HepG2 (cell line): ENCODE results near the gene PDS5B. TPM values are rescaled to one million over a fixed set of nuclear protein-coding genes. Genes with fewer than 3 reads are reported as not detected.

Experiments
- ASH2L ChIP-seq: fragments of 300-600, 200-600 bp; sonication (generic); IDR thresholded peaks from 2 replicates; pipeline ENCODE4 v1.7.0; 2017; ENCODE audit warnings: low read depth, mild to moderate bottlenecking, moderate library complexity, mixed read lengths, low read length; ENCODE audit not compliant: insufficient read length
- GATAD2A ChIP-seq: IDR thresholded peaks from 2 replicates; pipeline ENCODE4 v1.6.1; 2016
- HNRNPLL ChIP-seq: fragments of 200-400 bp; formaldehyde crosslinking; IDR thresholded peaks from 2 replicates; pipeline ENCODE4 v1.6.1; 2017; ENCODE audit warnings: mild to moderate bottlenecking, low read depth, low read length; ENCODE audit not compliant: poor library complexity, severe bottlenecking
- NONO ChIP-seq, 2 experiments: fragments of 450-650 bp in 1 of 2; sonication (generic) in 1 of 2; formaldehyde crosslinking in 1 of 2; IDR thresholded peaks in 1 of 2; conservative IDR thresholded peaks in 1 of 2; 2 replicates each; pipeline versions ENCODE4 v1.6.1 to v1.8.0; 2017 to 2022; ENCODE audit warnings: mild to moderate bottlenecking in 1 of 2, missing genetic modification reagents in 1 of 2, moderate library complexity in 1 of 2
- PLRG1 ChIP-seq: fragments of 450-650 bp; conservative IDR thresholded peaks from 2 replicates; pipeline ENCODE4 v1.6.1; 2016
- RARA ChIP-seq: IDR thresholded peaks from 2 replicates; pipeline ENCODE4 v1.6.1; 2016; ENCODE audit warnings: missing genetic modification reagents, missing compliant biosample characterization
- SOX13 ChIP-seq, 3 experiments: fragments of 450-650 bp in 1 of 3; sonication (generic) in 1 of 3; formaldehyde crosslinking in 1 of 3; IDR thresholded peaks in 2 of 3; conservative IDR thresholded peaks in 1 of 3; 2 replicates each; pipeline versions ENCODE4 v1.5.0 to v1.6.1; 2016 to 2020; ENCODE audit warnings: antibody characterized with exemption in 1 of 3, mild to moderate bottlenecking in 1 of 3, missing compliant biosample characterization in 1 of 3, missing genetic modification reagents in 1 of 3, moderate library complexity in 1 of 3
- SP5 ChIP-seq: IDR thresholded peaks from 2 replicates; pipeline ENCODE4 v1.6.1; 2016; ENCODE audit warnings: low read depth, borderline replicate concordance
- TBP ChIP-seq: sonication (generic); formaldehyde crosslinking; IDR thresholded peaks from 2 replicates; pipeline ENCODE4 v1.5.0; 2020; ENCODE audit warnings: missing genetic modification reagents
- U2AF1 ChIP-seq: fragments of 200-400 bp; formaldehyde crosslinking; optimal IDR thresholded peaks from 2 replicates; pipeline ENCODE3; 2017; ENCODE audit warnings: mild to moderate bottlenecking, low read depth, low read length
- ZBTB1 ChIP-seq: sonication (generic); formaldehyde crosslinking; IDR thresholded peaks from 2 replicates; pipeline ENCODE4 v1.4.0; 2020; ENCODE audit warnings: missing genetic modification reagents, borderline replicate concordance
- ZMYM4 ChIP-seq: sonication (generic); formaldehyde crosslinking; IDR thresholded peaks from 2 replicates; pipeline ENCODE4 v1.8.1; 2023; ENCODE audit warnings: mild to moderate bottlenecking, missing genetic modification reagents
- ZNF260 ChIP-seq: sonication (generic); formaldehyde crosslinking; IDR thresholded peaks from 2 replicates; pipeline ENCODE4 v1.4.0; 2020; ENCODE audit warnings: missing genetic modification reagents, low read depth, mild to moderate bottlenecking, borderline replicate concordance
- ZNF30 ChIP-seq: sonication (generic); formaldehyde crosslinking; IDR thresholded peaks from 2 replicates; pipeline ENCODE4 v1.5.0; 2020; ENCODE audit warnings: mild to moderate bottlenecking, missing genetic modification reagents
- ZNF460 ChIP-seq: sonication (generic); formaldehyde crosslinking; IDR thresholded peaks from 2 replicates; pipeline ENCODE4 v1.5.1; 2020; ENCODE audit warnings: missing genetic modification reagents, mild to moderate bottlenecking, borderline replicate concordance
- ZNF501 ChIP-seq: sonication (generic); formaldehyde crosslinking; IDR thresholded peaks from 2 replicates; pipeline ENCODE4 v1.5.1; 2020; ENCODE audit warnings: mild to moderate bottlenecking, moderate library complexity, missing genetic modification reagents
- ZNF546 ChIP-seq: sonication (generic); formaldehyde crosslinking; conservative IDR thresholded peaks from 2 replicates; pipeline ENCODE4 v1.8.1; 2023; ENCODE audit warnings: mild to moderate bottlenecking, missing genetic modification reagents
- ZNF629 ChIP-seq: sonication (generic); formaldehyde crosslinking; conservative IDR thresholded peaks from 2 replicates; pipeline ENCODE4 v1.5.0; 2020; ENCODE audit warnings: missing genetic modification reagents
- ZNF652 ChIP-seq: IDR thresholded peaks from 2 replicates; pipeline ENCODE4 v1.6.1; 2016; ENCODE audit warnings: low read depth, borderline replicate concordance
- polyA plus RNA-seq, 8 experiments: library from polyadenylated mRNA; depleted of rRNA in 3 of 8; stranded (reverse) in 7 of 8; unstranded in 1 of 8; fragments of >200 nt; fragmentation: Illumina TruSeq in 4 of 8; extraction: Trizol in 4 of 8; gene quantifications; 2 replicates each; pipeline versions ENCODE4 v1.2.1 to v1.2.3, GENCODE V29; 2011 to 2016; ENCODE audit warnings: low read depth in 4 of 8, missing spikeins in 1 of 8, mixed read lengths in 1 of 8; ENCODE audit not compliant: insufficient read depth in 1 of 8
- total RNA-seq, 5 experiments: library from RNA; depleted of rRNA; stranded (reverse); fragments of >200 nt; fragmentation: Illumina TruSeq; extraction: Trizol; gene quantifications; 2 replicates each; pipeline ENCODE4 v1.2.3, GENCODE V29; 2016; ENCODE audit warnings: low read depth in 1 of 5
- TF ChIP-seq, protein P1 (sequence below): conservative IDR thresholded peaks from 2 replicates; pipeline ENCODE4 v1.6.1; 2018; ENCODE audit warnings: missing genetic modification reagents
- TF ChIP-seq, protein P2 (sequence below): sonication (generic); formaldehyde crosslinking; IDR thresholded peaks from 2 replicates; pipeline ENCODE4 v1.4.0; 2020; ENCODE audit warnings: mild to moderate bottlenecking, missing genetic modification reagents
- TF ChIP-seq, protein P3 (sequence below): sonication (generic); formaldehyde crosslinking; IDR thresholded peaks from 2 replicates; pipeline ENCODE4 v1.4.0; 2020; ENCODE audit warnings: missing genetic modification reagents
- TF ChIP-seq, protein P4 (sequence below): sonication (generic); formaldehyde crosslinking; IDR thresholded peaks from 2 replicates; pipeline ENCODE4 v1.4.0; 2020; ENCODE audit warnings: missing genetic modification reagents
- TF ChIP-seq, protein P5 (sequence below): sonication (generic); formaldehyde crosslinking; IDR thresholded peaks from 2 replicates; pipeline ENCODE4 v1.9.0; 2021; ENCODE audit warnings: missing genetic modification reagents, mild to moderate bottlenecking, borderline replicate concordance

Gene PDS5B
- total and polyA plus RNA-seq, 2 of the 13 experiments (the other 11 are each of a cell fraction or from before 2014, with no cell fraction given): 5.8 to 24.6 TPM

DNA sequence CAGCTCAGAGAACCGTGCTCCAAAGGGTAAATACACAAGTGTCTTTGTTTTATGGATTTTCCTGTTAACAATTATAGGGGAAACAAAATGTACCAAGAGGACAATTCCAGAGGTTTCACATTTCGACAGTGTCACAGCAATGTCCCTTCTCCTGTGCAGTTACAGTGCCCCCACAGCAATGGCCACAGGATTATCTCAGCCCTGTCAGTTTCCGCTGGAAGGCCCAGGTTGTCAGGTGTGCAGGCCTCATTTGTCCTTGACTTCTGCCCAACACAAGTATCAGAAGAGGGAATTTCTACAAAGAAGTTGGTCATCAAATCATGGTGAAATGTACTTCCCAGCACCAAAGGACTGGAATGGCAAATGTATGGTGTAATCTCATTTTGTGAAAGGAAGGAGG is 36.5 kb upstream of the PDS5B start (continued):
- TF ChIP-seq NONO (IDR thresholded peaks at IDR 0.05) (no peak), NONO (CRISPR knock-in tag; conservative IDR thresholded peaks at IDR 0.05) (0 out of 2 replicates have a peak, but pooled peaks have one; percentile 23), ZNF30 (CRISPR knock-in tag) (no peak), ZNF546 (CRISPR knock-in tag) (no peak), ZNF260 (CRISPR knock-in tag) (no peak), ZMYM4 (CRISPR knock-in tag) (peak; percentile 76), SP5 (CRISPR knock-in tag) (no peak), ZNF652 (CRISPR knock-in tag) (no peak), HNRNPLL (no peak), TBP (no peak), ZBTB1 (CRISPR knock-in tag) (no peak), U2AF1 (no peak), GATAD2A (CRISPR knock-in tag) (peak; percentile 58), ASH2L (no peak), SOX13 (IDR thresholded peaks at IDR 0.05) (no peak), SOX13 (CRISPR knock-in tag; conservative IDR thresholded peaks at IDR 0.05 in 1 of 2, IDR thresholded peaks at IDR 0.05 in 1 of 2) (peak in 1 of 2 experiments; percentile 44; a peak in 1 of 4 replicates), ZNF501 (0 out of 2 replicates have a peak, but pooled peaks have one; percentile 46), ZNF460 (no peak), PLRG1 (no peak), RARA (CRISPR knock-in tag) (0 out of 2 replicates have a peak, but pooled peaks have one; percentile 37), ZNF629 (CRISPR knock-in tag) (no peak)
- TF ChIP-seq, protein P1, sequence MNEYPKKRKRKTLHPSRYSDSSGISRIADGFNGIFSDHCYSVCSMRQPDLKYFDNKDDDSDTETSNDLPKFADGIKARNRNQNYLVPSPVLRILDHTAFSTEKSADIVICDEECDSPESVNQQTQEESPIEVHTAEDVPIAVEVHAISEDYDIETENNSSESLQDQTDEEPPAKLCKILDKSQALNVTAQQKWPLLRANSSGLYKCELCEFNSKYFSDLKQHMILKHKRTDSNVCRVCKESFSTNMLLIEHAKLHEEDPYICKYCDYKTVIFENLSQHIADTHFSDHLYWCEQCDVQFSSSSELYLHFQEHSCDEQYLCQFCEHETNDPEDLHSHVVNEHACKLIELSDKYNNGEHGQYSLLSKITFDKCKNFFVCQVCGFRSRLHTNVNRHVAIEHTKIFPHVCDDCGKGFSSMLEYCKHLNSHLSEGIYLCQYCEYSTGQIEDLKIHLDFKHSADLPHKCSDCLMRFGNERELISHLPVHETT: no peak
- TF ChIP-seq, protein P2, sequence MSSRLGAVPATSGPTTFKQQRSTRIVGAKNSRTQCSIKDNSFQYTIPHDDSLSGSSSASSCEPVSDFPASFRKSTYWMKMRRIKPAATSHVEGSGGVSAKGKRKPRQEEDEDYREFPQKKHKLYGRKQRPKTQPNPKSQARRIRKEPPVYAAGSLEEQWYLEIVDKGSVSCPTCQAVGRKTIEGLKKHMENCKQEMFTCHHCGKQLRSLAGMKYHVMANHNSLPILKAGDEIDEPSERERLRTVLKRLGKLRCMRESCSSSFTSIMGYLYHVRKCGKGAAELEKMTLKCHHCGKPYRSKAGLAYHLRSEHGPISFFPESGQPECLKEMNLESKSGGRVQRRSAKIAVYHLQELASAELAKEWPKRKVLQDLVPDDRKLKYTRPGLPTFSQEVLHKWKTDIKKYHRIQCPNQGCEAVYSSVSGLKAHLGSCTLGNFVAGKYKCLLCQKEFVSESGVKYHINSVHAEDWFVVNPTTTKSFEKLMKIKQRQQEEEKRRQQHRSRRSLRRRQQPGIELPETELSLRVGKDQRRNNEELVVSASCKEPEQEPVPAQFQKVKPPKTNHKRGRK (CRISPR knock-in tag): no peak
- TF ChIP-seq, protein P3, sequence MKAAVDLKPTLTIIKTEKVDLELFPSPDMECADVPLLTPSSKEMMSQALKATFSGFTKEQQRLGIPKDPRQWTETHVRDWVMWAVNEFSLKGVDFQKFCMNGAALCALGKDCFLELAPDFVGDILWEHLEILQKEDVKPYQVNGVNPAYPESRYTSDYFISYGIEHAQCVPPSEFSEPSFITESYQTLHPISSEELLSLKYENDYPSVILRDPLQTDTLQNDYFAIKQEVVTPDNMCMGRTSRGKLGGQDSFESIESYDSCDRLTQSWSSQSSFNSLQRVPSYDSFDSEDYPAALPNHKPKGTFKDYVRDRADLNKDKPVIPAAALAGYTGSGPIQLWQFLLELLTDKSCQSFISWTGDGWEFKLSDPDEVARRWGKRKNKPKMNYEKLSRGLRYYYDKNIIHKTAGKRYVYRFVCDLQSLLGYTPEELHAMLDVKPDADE (CRISPR knock-in tag): no peak
- TF ChIP-seq, protein P4, sequence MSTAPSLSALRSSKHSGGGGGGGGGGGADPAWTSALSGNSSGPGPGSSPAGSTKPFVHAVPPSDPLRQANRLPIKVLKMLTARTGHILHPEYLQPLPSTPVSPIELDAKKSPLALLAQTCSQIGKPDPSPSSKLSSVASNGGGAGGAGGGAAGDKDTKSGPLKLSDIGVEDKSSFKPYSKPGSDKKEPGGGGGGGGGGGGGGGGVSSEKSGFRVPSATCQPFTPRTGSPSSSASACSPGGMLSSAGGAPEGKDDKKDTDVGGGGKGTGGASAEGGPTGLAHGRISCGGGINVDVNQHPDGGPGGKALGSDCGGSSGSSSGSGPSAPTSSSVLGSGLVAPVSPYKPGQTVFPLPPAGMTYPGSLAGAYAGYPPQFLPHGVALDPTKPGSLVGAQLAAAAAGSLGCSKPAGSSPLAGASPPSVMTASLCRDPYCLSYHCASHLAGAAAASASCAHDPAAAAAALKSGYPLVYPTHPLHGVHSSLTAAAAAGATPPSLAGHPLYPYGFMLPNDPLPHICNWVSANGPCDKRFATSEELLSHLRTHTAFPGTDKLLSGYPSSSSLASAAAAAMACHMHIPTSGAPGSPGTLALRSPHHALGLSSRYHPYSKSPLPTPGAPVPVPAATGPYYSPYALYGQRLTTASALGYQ (CRISPR knock-in tag): 0 out of 2 replicates have a peak, but pooled peaks have one; percentile 22
- TF ChIP-seq, protein P5, sequence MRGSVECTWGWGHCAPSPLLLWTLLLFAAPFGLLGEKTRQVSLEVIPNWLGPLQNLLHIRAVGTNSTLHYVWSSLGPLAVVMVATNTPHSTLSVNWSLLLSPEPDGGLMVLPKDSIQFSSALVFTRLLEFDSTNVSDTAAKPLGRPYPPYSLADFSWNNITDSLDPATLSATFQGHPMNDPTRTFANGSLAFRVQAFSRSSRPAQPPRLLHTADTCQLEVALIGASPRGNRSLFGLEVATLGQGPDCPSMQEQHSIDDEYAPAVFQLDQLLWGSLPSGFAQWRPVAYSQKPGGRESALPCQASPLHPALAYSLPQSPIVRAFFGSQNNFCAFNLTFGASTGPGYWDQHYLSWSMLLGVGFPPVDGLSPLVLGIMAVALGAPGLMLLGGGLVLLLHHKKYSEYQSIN: no peak
